ENCODE results near the gene HDAC4.

DNA sequence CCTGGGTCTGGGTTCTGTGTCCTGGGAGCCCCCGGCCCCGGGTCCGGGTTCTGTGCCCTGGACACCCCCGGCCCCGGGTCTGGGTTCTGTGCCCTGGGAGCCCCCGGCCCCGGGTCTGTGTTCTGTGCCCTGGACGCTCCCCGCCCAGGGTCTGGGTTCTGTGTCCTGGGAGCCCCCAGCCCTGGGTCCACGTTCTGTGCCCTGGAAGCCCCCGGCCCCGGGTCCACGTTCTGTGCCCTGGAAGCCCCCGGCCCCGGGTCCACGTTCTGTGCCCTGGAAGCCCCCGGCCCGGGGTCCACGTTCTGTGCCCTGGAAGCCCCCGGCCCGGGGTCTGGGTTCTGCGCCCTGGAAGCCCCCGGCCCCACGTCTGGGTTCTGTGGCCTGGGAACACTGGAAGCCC lies 299.0 kb downstream of the HDAC4 start:
- TF ChIP-seq, protein P1, sequence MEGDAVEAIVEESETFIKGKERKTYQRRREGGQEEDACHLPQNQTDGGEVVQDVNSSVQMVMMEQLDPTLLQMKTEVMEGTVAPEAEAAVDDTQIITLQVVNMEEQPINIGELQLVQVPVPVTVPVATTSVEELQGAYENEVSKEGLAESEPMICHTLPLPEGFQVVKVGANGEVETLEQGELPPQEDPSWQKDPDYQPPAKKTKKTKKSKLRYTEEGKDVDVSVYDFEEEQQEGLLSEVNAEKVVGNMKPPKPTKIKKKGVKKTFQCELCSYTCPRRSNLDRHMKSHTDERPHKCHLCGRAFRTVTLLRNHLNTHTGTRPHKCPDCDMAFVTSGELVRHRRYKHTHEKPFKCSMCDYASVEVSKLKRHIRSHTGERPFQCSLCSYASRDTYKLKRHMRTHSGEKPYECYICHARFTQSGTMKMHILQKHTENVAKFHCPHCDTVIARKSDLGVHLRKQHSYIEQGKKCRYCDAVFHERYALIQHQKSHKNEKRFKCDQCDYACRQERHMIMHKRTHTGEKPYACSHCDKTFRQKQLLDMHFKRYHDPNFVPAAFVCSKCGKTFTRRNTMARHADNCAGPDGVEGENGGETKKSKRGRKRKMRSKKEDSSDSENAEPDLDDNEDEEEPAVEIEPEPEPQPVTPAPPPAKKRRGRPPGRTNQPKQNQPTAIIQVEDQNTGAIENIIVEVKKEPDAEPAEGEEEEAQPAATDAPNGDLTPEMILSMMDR (IDR thresholded peaks at IDR 0.05; ENCODE audit: insufficient read depth, low read depth, low read length) = no peak
- no peak for TF ChIP-seq EZH2 (IDR thresholded peaks at IDR 0.05; ENCODE audit: insufficient read depth, low read length)
